Measurements from ENCODE around the gene FKBP9.
"Not testable (repeated sequence)": the region's sequence is repeated elsewhere in the genome, so short reads cannot be mapped to it uniquely, and the experiment has no call there.

The FKBP9 gene
- long read RNA-seq, donor 1, transcript FKBP9-201 (10 exons, 3,462 nt), result major isoform, 19 of 110 reads
- long read RNA-seq, donor 1, partial matches to known transcripts, result 44 of 110 reads
- long read RNA-seq, donor 1, other reads (novel, unspliced or antisense), result 45 of 110 reads
- long read RNA-seq, donor 2, transcript FKBP9-201 (10 exons, 3,462 nt), result major isoform, 26 of 35 reads
- long read RNA-seq, donor 2, partial matches to known transcripts, result 9 of 35 reads
- long read RNA-seq, donor 2, other reads (novel, unspliced or antisense), result 0 of 35 reads
- long read RNA-seq, donor 3, transcript FKBP9-201 (10 exons, 3,462 nt), result major isoform, 21 of 106 reads
- long read RNA-seq, donor 3, partial matches to known transcripts, result 82 of 106 reads
- long read RNA-seq, donor 3, other reads (novel, unspliced or antisense), result 0 of 106 reads
- long read RNA-seq, donor 4, transcript FKBP9-201 (10 exons, 3,462 nt), result major isoform, 21 of 28 reads
- long read RNA-seq, donor 4, partial matches to known transcripts, result 6 of 28 reads
- long read RNA-seq, donor 4, other reads (novel, unspliced or antisense), result 0 of 28 reads
- long read RNA-seq, donor 5, transcript FKBP9-201 (10 exons, 3,462 nt), result major isoform, 28 of 57 reads
- long read RNA-seq, donor 5, partial matches to known transcripts, result 8 of 57 reads
- long read RNA-seq, donor 5, other reads (novel, unspliced or antisense), result 19 of 57 reads
- long read RNA-seq, donor 6, transcript FKBP9-201 (10 exons, 3,462 nt), result major isoform, 28 of 30 reads
- long read RNA-seq, donor 6, partial matches to known transcripts, result 0 of 30 reads
- long read RNA-seq, donor 6, other reads (novel, unspliced or antisense), result 0 of 30 reads
- long read RNA-seq, donor 7, transcript FKBP9-201 (10 exons, 3,462 nt), result major isoform, 54 of 99 reads
- long read RNA-seq, donor 7, partial matches to known transcripts, result 43 of 99 reads
- long read RNA-seq, donor 7, other reads (novel, unspliced or antisense), result 0 of 99 reads
- long read RNA-seq, donor 8, transcript FKBP9-201 (10 exons, 3,462 nt), result major isoform, 22 of 119 reads
- long read RNA-seq, donor 8, partial matches to known transcripts, result 96 of 119 reads
- long read RNA-seq, donor 8, other reads (novel, unspliced or antisense), result 0 of 119 reads

GRCh38 chr7:32957326-32958045 is at the start of gene FKBP9:
Gene FKBP9, plus strand, starts transcription at chr7:32957440. Its CDS starts 134 bp downstream, at chr7:32957574.
- DNase-seq, result peak; percentile 99

- DNase-seq, result no peak
Observed at GRCh38 chr7:32910195-32910594, 47.0 kb upstream of the FKBP9 start.

GRCh38 chr7:32914184-32914583 is 43.1 kb upstream of the FKBP9 start:
- DNase-seq, result no peak

- no peak for DNase-seq
Observed at GRCh38 chr7:32915041-32915536, 42.2 kb upstream of the FKBP9 start.

- no peak for DNase-seq
Observed at GRCh38 chr7:32916006-32916405, 41.2 kb upstream of the FKBP9 start.

- not testable (repeated sequence) for DNase-seq
Observed at GRCh38 chr7:32916994-32917393, 40.2 kb upstream of the FKBP9 start.

- DNase-seq, result no peak
Observed at GRCh38 chr7:32921896-32922295, 35.3 kb upstream of the FKBP9 start.

GRCh38 chr7:32928785-32929298 is 28.4 kb upstream of the FKBP9 start:
- no peak for DNase-seq

GRCh38 chr7:32929430-32930143 is 27.7 kb upstream of the FKBP9 start:
- no peak for DNase-seq

- DNase-seq, result no peak
Observed at GRCh38 chr7:32930378-32930777, 26.9 kb upstream of the FKBP9 start.

GRCh38 chr7:32935558-32935957 is 21.7 kb upstream of the FKBP9 start:
- DNase-seq, result no peak

GRCh38 chr7:32936689-32937088 is 20.6 kb upstream of the FKBP9 start:
- DNase-seq, result no peak

- peak; percentile 41 for DNase-seq
Observed at GRCh38 chr7:32937344-32938174, 19.7 kb upstream of the FKBP9 start.

GRCh38 chr7:32941181-32941580 is 16.1 kb upstream of the FKBP9 start:
- no peak for DNase-seq

GRCh38 chr7:32941681-32942414 is 15.4 kb upstream of the FKBP9 start:
- DNase-seq, result no peak

- peak; percentile 97 for DNase-seq
Observed at GRCh38 chr7:32942415-32943251, 14.6 kb upstream of the FKBP9 start.

- no peak for DNase-seq
Observed at GRCh38 chr7:32943252-32944030, 13.8 kb upstream of the FKBP9 start.

All from right kidney (tissue), 9 donors.